WTC11 (cell line): Measurements from ENCODE around the gene DBR1. TPM values are rescaled to one million over a fixed set of nuclear protein-coding genes. Genes with fewer than 3 reads are reported as not detected.

Experiments
- ATAC-seq: fragments of 200-7000 bp; cut with Tn5 transposase; 2 replicates; pipeline ENCODE4 v1.10.0; 2021; ENCODE audit warnings: mild to moderate bottlenecking, moderate library complexity
- CTCF ChIA-PET: fragments of 300-600 bp; sonication (Branson Sonifier 250); formaldehyde crosslinking; loops from one replicate; lab custom pipeline; 2021; ENCODE audit warnings: antibody characterized with exemption; lab: Charles Lee
- POLR2A ChIA-PET: fragments of 350-600 bp; sonication (Branson Sonifier 250); formaldehyde crosslinking; loops from one replicate; lab custom pipeline; 2021; ENCODE audit warnings: antibody characterized with exemption; lab: Charles Lee
- DNase-seq: peaks from one replicate; pipeline ENCODE4 v3.0.0; 2021; ENCODE audit warnings: low spot score
- H3K27ac Mint-ChIP-seq: 2 replicates; pipeline ENCODE4 v1.8.0; 2021; ENCODE audit warnings: mixed read lengths
- H3K27me3 Mint-ChIP-seq: 2 replicates; pipeline ENCODE4 v1.8.0; 2021; ENCODE audit warnings: low read depth, mild to moderate bottlenecking, moderate library complexity, mixed read lengths
- H3K36me3 Mint-ChIP-seq: 2 replicates; pipeline ENCODE4 v1.8.0; 2021; ENCODE audit warnings: mixed read lengths
- H3K4me1 Mint-ChIP-seq: 2 replicates; pipeline ENCODE4 v1.8.0; 2022; ENCODE audit warnings: mixed read lengths
- H3K4me3 Mint-ChIP-seq: 2 replicates; pipeline ENCODE4 v1.8.0; 2021; ENCODE audit warnings: mild to moderate bottlenecking, moderate library complexity, mixed read lengths
- H3K9me3 Mint-ChIP-seq: 2 replicates; pipeline ENCODE4 v1.8.0; 2021; ENCODE audit warnings: mixed read lengths
- AR ChIP-seq: fragments of 250-450 bp; sonication (Bioruptor Pico); IDR thresholded peaks from 2 replicates; pipeline ENCODE4 v1.9.0; 2021; ENCODE audit warnings: mild to moderate bottlenecking
- CTCF ChIP-seq: fragments of 200-600 bp; IDR thresholded peaks from 2 replicates; pipeline ENCODE4 v1.8.0; 2022; ENCODE audit warnings: antibody characterized with exemption
- E2F1 ChIP-seq: sonication (generic); formaldehyde crosslinking; IDR thresholded peaks from 2 replicates; pipeline ENCODE4 v1.8.0; 2022; ENCODE audit warnings: mild to moderate bottlenecking, missing genetic modification reagents
- GRHL2 ChIP-seq: fragments of 250-450 bp; sonication (Bioruptor Pico); IDR thresholded peaks from 2 replicates; pipeline ENCODE4 v1.8.0; 2022; ENCODE audit warnings: mild to moderate bottlenecking, moderate library complexity; ENCODE audit not compliant: insufficient replicate concordance, severe bottlenecking
- IRF1 ChIP-seq: sonication (generic); formaldehyde crosslinking; IDR thresholded peaks from 2 replicates; pipeline ENCODE4 v1.8.0; 2023; ENCODE audit warnings: missing genetic modification reagents
- JAZF1 ChIP-seq: fragments of 250-450 bp; sonication (Bioruptor Pico); IDR thresholded peaks from 2 replicates; pipeline ENCODE4 v1.9.0; 2021; ENCODE audit warnings: moderate library complexity, mild to moderate bottlenecking, inconsistent platforms
- JUN ChIP-seq: sonication (generic); formaldehyde crosslinking; IDR thresholded peaks from 2 replicates; pipeline ENCODE4 v1.8.0; 2023; ENCODE audit warnings: mild to moderate bottlenecking, missing genetic modification reagents
- PREB ChIP-seq: sonication (generic); formaldehyde crosslinking; IDR thresholded peaks from 2 replicates; pipeline ENCODE4 v1.8.1; 2022; ENCODE audit warnings: mild to moderate bottlenecking, missing genetic modification reagents, moderate library complexity, borderline replicate concordance
- SMAD3 ChIP-seq: sonication (generic); formaldehyde crosslinking; IDR thresholded peaks from 2 replicates; pipeline ENCODE4 v1.8.0; 2022; ENCODE audit warnings: missing genetic modification reagents, mild to moderate bottlenecking, borderline replicate concordance
- ZBTB21 ChIP-seq: sonication (generic); formaldehyde crosslinking; IDR thresholded peaks from 2 replicates; pipeline ENCODE4 v1.8.1; 2023; ENCODE audit warnings: mild to moderate bottlenecking, missing genetic modification reagents, borderline replicate concordance
- ZBTB43 ChIP-seq: sonication (generic); formaldehyde crosslinking; IDR thresholded peaks from 2 replicates; pipeline ENCODE4 v1.8.1; 2023; ENCODE audit warnings: mild to moderate bottlenecking, missing genetic modification reagents
- ZNF121 ChIP-seq: sonication (generic); formaldehyde crosslinking; IDR thresholded peaks from 2 replicates; pipeline ENCODE4 v1.8.0; 2023; ENCODE audit warnings: missing genetic modification reagents
- ZNF219 ChIP-seq: sonication (generic); formaldehyde crosslinking; IDR thresholded peaks from 2 replicates; pipeline ENCODE4 v1.8.0; 2023; ENCODE audit warnings: missing genetic modification reagents, mild to moderate bottlenecking, borderline replicate concordance
- ZNF281 ChIP-seq: sonication (generic); formaldehyde crosslinking; IDR thresholded peaks from 2 replicates; pipeline ENCODE4 v1.8.0; 2023; ENCODE audit warnings: mild to moderate bottlenecking, missing genetic modification reagents
- ZNF423 ChIP-seq: fragments of 250-450 bp; sonication (Bioruptor Pico); IDR thresholded peaks from 2 replicates; pipeline ENCODE4 v2.1.2; 2022; ENCODE audit warnings: mild to moderate bottlenecking, moderate library complexity
- ZNF532 ChIP-seq: fragments of 250-450 bp; sonication (Bioruptor Pico); IDR thresholded peaks from 2 replicates; pipeline ENCODE4 v1.9.0; 2021; ENCODE audit warnings: mild to moderate bottlenecking, borderline replicate concordance
- ZNF671 ChIP-seq: fragments of 250-450 bp; sonication (Bioruptor Pico); IDR thresholded peaks from 2 replicates; pipeline ENCODE4 v1.8.0; 2021; ENCODE audit warnings: mild to moderate bottlenecking
- total RNA-seq: library from RNA; stranded (reverse); gene quantifications from 3 replicates; pipeline ENCODE4 v1.2.3, GENCODE V29; 2021

The DBR1 gene
- total RNA-seq, 1 experiment from 2014 or later, result 19.3 TPM

GRCh38 chr3:138124706-138125355, 49.9 kb downstream of the DBR1 start:
- no peak overlapping the region for H3K4me3 Mint-ChIP-seq
- ATAC-seq (no peak), DNase-seq (peak; percentile 35)
- no peaks in the 10 kb centered on the region for H3K27me3 Mint-ChIP-seq
- POLR2A ChIA-PET, result no interaction called here
- H3K4me1 Mint-ChIP-seq, result 0 out of 2 replicates have a peak, but pooled peaks cover 4% of the 10 kb centered on the region
- H3K36me3 Mint-ChIP-seq, result peaks cover 7% of the 10 kb centered on the region
- CTCF ChIA-PET, result no interaction called here
- peaks cover 19% of the 10 kb centered on the region for H3K9me3 Mint-ChIP-seq
- no peak overlapping the region for H3K27ac Mint-ChIP-seq
- TF ChIP-seq SMAD3 (CRISPR knock-in tag), result no peak
- TF ChIP-seq GRHL2 (CRISPR knock-in tag), result no peak
- TF ChIP-seq IRF1, result no peak
- TF ChIP-seq ZBTB43, result no peak
- no peak for TF ChIP-seq CTCF
- TF ChIP-seq JUN (CRISPR knock-in tag), result no peak
- TF ChIP-seq E2F1 (CRISPR knock-in tag), result no peak
- TF ChIP-seq ZBTB21, result no peak
- TF ChIP-seq ZNF281, result no peak
- TF ChIP-seq ZNF219 (CRISPR knock-in tag), result no peak
- TF ChIP-seq ZNF671, result no peak
- TF ChIP-seq AR (CRISPR knock-in tag), result no peak
- TF ChIP-seq ZNF532 (CRISPR knock-in tag), result no peak
- no peak for TF ChIP-seq ZNF121 (CRISPR knock-in tag)
- TF ChIP-seq PREB (CRISPR knock-in tag), result no peak
- no peak for TF ChIP-seq JAZF1 (CRISPR knock-in tag)
- TF ChIP-seq ZNF423 (CRISPR knock-in tag), result no peak
